ENCODE measurements around the gene PREP.
"Not testable (repeated sequence)": the region's sequence is repeated elsewhere in the genome, so short reads cannot be mapped to it uniquely, and the experiment has no call there.

The PREP gene

GRCh38 chr6:105348897-105349296, 54.0 kb downstream of the PREP start:
- H3K4me3 Mint-ChIP-seq = no peak overlapping the region
- H3K4me1 Mint-ChIP-seq = no peaks in the 10 kb centered on the region

GRCh38 chr6:105346052-105346451, 56.8 kb downstream of the PREP start:
- peak overlapping the region in 1 of 3 experiments; percentile 32 for H3K27ac Mint-ChIP-seq
- no peaks in the 10 kb centered on the region for H3K4me1 Mint-ChIP-seq
- H3K4me3 Mint-ChIP-seq = no peak overlapping the region
- peaks cover 59% of the 10 kb centered on the region for H3K36me3 Mint-ChIP-seq (ENCODE audit: low read depth)
- H3K9me3 Mint-ChIP-seq = peaks cover 15% of the 10 kb centered on the region
- no peak for TF ChIP-seq CTCF (IDR thresholded peaks at IDR 0.05; ENCODE audit: unreplicated experiment in 3 of 3)
- H3K27me3 Mint-ChIP-seq (ENCODE audit: low read depth) = no peaks in the 10 kb centered on the region

More at GRCh38 chr6:105348897-105349296, 54.0 kb downstream of the PREP start:
- no peak for TF ChIP-seq CTCF (IDR thresholded peaks at IDR 0.05; ENCODE audit: unreplicated experiment in 3 of 3)
- Mint-ChIP-seq H3K9me3 (no peaks in the 10 kb centered on the region), H3K27me3 (ENCODE audit: low read depth) (no peaks in the 10 kb centered on the region), H3K27ac (no peak overlapping the region), H3K36me3 (ENCODE audit: low read depth) (peaks cover 51% of the 10 kb centered on the region)

- no peaks in the 10 kb centered on the region for H3K27me3 Mint-ChIP-seq (ENCODE audit: low read depth)
- no peak for TF ChIP-seq CTCF (IDR thresholded peaks at IDR 0.05; ENCODE audit: unreplicated experiment in 3 of 3)
- no peak overlapping the region for H3K27ac Mint-ChIP-seq
- no peaks in the 10 kb centered on the region for H3K4me1 Mint-ChIP-seq
- peaks cover 18% of the 10 kb centered on the region for H3K9me3 Mint-ChIP-seq
- H3K4me3 Mint-ChIP-seq = no peak overlapping the region
- H3K36me3 Mint-ChIP-seq (ENCODE audit: low read depth) = peaks cover 59% of the 10 kb centered on the region
Measured at GRCh38 chr6:105345506-105345905, 57.4 kb downstream of the PREP start.

- TF ChIP-seq CTCF (IDR thresholded peaks at IDR 0.05; ENCODE audit: unreplicated experiment in 3 of 3) = no peak
- Mint-ChIP-seq H3K27ac (no peak overlapping the region), H3K4me3 (no peak overlapping the region), H3K4me1 (no peaks in the 10 kb centered on the region), H3K27me3 (ENCODE audit: low read depth) (no peaks in the 10 kb centered on the region), H3K36me3 (ENCODE audit: low read depth) (peaks cover 59% of the 10 kb centered on the region), H3K9me3 (peaks cover 18% of the 10 kb centered on the region)
Measured at GRCh38 chr6:105344881-105345370, 58.0 kb downstream of the PREP start.

GRCh38 chr6:105338350-105338983, 64.4 kb downstream of the PREP start:
- H3K27ac Mint-ChIP-seq; H3K27me3 Mint-ChIP-seq (ENCODE audit: low read depth); H3K4me3 Mint-ChIP-seq; H3K4me1 Mint-ChIP-seq: not testable (repeated sequence)
- Mint-ChIP-seq H3K9me3 (peaks cover 22% of the 10 kb centered on the region), H3K36me3 (ENCODE audit: low read depth) (peaks cover 78% of the 10 kb centered on the region)

- Mint-ChIP-seq H3K9me3 (peaks cover 15% of the 10 kb centered on the region), H3K27me3 (ENCODE audit: low read depth) (no peaks in the 10 kb centered on the region), H3K4me3 (no peak overlapping the region), H3K27ac (no peak overlapping the region), H3K4me1 (peaks cover 5% of the 10 kb centered on the region), H3K36me3 (ENCODE audit: low read depth) (peaks cover 74% of the 10 kb centered on the region)
- TF ChIP-seq CTCF (IDR thresholded peaks at IDR 0.05; ENCODE audit: unreplicated experiment in 3 of 3) = no peak
Measured at GRCh38 chr6:105336986-105337385, 65.9 kb downstream of the PREP start.
